ENCODE measurements around the gene HTR3D.
A peak's percentile ranks its signal among the peaks of the same experiment; 100 is the strongest.
"Not testable (repeated sequence)": the region's sequence is repeated elsewhere in the genome, so short reads cannot be mapped to it uniquely, and the experiment has no call there.

The HTR3D gene, protein sequence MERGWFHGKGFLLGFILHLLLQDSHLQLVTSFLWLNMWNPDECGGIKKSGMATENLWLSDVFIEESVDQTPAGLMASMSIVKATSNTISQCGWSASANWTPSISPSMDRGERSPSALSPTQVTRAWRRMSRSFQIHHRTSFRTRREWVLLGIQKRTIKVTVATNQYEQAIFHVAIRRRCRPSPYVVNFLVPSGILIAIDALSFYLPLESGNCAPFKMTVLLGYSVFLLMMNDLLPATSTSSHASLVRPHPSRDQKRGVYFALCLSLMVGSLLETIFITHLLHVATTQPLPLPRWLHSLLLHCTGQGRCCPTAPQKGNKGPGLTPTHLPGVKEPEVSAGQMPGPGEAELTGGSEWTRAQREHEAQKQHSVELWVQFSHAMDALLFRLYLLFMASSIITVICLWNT

DNA sequence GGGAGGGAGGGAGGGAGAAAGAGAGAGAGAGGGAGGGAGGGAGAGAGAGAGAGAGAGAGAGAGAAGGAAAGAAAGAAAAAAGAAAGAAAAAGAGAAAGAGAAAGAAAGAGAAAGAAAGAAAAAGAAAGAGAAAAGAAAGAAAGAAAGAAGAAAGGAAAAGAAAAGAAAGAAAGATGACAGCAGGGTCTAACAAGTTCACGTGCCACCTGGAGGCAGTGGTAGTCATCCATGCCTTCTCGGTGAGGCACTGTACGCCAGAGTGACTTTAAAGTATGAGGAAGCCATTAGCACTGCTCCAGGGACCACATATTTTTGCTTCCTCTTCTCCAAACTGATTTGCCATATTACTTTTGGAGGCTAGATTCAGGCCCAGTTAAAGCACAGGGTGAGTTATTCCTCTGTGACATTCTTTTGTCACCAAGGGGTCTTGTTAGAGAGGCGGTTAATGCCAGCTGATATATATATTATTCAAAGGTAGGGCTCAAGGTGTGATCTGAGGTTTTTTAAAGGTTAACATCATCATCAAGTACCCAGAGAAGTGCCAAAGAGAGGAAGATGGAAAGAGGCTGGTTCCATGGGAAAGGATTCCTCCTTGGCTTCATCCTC lies at the start of gene HTR3D:
Gene HTR3D, plus strand, starts transcription at position 556 of the 606 bp plus-strand sequence. Its CDS starts 0 bp downstream, at position 556.
- DNase-seq: peak; percentile 50

DNA sequence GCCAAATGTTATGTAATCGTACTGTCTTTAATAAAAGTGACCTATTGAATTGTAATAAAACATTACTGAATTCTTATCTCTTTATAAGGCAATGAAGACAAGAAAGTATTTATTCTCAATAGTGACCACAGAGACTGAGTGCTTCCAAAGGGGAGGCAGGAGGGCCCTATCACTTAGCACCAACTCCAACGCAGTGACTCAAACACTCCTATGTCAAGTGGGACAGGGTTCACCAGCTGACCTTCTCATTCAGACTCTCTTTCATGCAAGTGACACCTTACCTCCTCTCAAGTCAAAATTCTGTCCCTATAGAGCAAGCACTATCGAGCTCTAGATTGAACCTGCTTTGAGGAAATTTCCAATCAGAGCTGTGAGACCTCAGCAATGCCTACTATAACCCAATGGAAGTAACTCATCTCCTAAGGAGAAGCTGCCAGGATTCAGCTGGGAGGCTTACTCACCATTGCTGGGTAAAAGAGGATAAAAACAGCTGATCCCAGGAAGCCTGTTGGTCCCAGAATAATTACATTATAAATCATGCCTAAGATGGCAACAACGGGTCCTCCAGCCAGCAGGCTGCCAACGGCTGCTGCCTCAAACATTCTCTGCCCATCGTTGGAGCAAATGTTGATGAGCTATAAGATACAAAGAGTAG lies 49.4 kb upstream of the HTR3D start:
- DNase-seq: peak; percentile 33

GRCh38 chr3:183984127-183984740 lies 47.3 kb upstream of the HTR3D start:
- no peak for DNase-seq

DNA sequence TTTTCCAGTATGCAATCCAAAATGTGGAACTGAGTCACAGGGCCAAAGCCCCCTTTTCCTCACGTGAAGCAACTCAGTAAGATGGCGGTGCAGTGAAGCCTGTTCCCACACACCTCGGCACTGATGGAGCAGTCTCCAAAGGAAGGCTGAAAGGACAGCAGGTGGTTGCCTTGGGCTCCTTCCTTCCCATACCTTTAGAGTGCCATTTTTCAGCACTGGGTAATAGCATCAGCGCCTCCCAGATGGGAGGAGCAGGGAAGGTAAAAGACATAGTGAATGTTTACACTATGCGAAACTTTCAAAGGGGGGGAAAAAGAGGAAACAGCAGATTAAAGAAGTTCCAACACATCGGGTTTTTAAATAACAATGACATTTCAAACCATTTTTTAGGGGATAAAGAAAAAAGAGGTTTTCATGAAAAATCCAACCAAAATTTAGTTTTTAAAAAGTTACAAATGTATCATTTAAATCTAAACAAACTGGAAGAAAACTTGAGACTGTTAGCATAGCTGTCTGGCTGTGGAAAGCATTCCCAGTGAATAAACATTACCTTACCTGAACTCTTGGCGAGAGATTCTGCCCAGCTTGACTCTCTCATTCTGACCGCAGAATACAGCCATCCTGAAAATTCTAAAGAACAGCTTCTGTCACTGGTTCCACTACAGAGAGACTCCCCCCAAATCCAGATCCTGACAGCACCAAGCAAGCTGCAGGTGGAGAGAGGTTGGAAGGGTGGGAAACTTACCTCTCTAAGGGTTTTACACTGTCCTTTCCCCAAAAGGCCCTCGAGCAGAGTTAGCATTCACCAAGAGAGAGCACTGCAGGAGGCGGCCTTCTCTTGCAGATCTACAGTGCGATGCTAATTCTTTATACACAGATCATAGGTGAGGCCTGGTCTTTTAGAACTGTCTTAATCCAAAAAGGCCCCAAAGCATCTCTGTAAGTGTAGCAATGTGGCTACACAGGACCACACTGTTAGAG lies 46.5 kb upstream of the HTR3D start:
- DNase-seq: no peak

- no peak for DNase-seq
Observed at GRCh38 chr3:183987000-183987600, 44.4 kb upstream of the HTR3D start.

DNA sequence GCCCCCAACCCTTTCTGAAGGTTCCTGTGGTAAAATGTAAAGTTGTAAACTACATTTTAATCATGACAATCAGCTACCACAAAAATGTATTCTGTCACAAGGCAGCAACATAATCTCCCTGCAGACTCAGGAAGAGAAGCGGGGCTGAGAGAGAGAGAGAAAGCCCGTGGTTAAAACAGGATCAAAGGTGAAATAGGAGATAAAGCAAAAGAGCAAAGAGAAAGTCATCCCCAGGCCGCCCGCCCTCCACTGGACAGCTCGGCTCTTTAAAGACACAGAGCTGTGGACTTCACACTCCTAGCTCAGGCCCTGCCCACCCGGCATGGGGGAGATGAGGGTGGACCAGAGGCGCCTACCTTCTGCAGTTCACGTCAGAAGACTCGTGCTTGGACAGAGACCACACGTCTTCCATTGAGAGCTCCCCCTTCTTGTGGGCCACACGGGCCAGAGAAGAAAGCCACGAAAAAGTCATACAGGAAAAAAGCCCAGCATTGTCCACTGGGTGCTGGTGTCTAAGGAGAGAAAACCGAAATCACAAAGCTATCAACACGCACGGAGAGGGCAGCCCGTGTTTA lies 43.2 kb upstream of the HTR3D start:
- DNase-seq: no peak

DNA sequence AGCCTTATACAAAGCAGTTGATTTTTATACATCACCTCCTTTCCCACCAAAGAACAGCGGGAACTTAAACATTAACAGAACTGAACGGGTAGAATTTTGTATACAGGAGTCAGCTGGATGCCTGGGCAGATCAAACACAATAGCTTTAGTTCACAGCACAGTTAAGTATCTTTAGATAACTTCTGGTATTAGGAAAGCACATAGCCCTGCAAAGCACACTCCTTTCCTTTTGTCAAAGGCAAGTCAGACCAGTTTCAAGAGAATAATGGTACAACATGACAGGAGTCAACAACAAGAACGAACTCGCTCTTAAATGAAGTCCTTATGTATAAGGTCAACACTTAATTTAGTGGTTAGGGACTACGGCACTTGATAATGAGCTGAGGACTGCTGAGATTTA lies 40.1 kb upstream of the HTR3D start:
- DNase-seq: peak; percentile 45

DNA sequence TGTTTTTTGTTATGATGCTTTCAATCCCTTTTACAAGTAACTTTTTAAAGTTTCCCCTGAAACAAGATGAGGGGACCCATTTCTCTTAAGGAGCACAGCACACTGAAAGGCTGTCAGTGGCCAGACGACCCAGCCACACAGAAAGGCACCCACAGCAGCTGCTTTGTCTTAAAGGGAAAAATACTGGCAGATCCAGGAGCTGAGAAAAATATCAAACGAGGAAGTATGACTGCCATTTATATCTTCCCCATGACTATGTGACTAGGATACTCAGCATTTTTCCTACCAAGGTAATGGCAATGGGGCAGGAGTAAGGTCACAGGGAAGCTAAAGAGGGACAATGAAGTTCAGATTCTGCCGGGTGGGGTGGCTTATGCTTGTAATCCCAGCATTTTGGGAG lies 29.8 kb upstream of the HTR3D start:
- DNase-seq: no peak

GRCh38 chr3:184002469-184002868 lies 29.1 kb upstream of the HTR3D start:
- DNase-seq: no peak

GRCh38 chr3:184003187-184003967 lies 28.2 kb upstream of the HTR3D start:
- DNase-seq: no peak

- no peak for DNase-seq
Observed at GRCh38 chr3:184004476-184004875, 27.1 kb upstream of the HTR3D start.

- DNase-seq: peak; percentile 97
Observed at GRCh38 chr3:184005941-184006507, 25.5 kb upstream of the HTR3D start.

- DNase-seq: not testable (repeated sequence)
Observed at GRCh38 chr3:184007143-184007813, 24.3 kb upstream of the HTR3D start.

- DNase-seq: no peak
Observed at GRCh38 chr3:184008161-184008560, 23.4 kb upstream of the HTR3D start.

DNA sequence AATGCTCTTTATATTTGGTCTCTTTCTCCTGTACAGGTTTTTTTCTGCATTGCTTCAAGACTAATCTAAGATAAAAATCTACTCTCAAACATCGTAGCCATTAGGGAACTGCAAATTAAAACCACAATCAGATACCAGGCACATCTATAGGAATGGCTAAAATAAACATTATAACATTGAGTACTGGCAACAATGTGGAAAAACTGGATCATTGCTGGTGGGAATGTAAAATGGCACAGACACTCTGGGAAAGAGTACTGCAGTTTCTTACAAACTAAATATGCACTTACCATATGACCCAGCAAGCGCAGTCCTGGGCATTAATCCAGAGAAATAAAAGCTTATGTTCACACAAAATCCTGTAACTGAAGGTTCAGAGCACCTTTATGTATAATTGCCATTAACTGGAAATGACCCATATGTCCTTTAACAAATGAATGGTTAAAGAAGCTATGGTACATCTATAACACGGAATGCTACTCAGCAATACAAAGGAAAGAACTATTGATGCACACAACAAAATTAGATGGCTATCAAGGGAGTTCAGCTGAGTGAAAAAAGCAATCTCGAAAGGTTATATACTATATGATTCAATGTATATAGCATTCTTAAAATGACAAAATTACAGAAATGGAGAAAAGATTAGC lies 20.2 kb upstream of the HTR3D start:
- no peak for DNase-seq

DNA sequence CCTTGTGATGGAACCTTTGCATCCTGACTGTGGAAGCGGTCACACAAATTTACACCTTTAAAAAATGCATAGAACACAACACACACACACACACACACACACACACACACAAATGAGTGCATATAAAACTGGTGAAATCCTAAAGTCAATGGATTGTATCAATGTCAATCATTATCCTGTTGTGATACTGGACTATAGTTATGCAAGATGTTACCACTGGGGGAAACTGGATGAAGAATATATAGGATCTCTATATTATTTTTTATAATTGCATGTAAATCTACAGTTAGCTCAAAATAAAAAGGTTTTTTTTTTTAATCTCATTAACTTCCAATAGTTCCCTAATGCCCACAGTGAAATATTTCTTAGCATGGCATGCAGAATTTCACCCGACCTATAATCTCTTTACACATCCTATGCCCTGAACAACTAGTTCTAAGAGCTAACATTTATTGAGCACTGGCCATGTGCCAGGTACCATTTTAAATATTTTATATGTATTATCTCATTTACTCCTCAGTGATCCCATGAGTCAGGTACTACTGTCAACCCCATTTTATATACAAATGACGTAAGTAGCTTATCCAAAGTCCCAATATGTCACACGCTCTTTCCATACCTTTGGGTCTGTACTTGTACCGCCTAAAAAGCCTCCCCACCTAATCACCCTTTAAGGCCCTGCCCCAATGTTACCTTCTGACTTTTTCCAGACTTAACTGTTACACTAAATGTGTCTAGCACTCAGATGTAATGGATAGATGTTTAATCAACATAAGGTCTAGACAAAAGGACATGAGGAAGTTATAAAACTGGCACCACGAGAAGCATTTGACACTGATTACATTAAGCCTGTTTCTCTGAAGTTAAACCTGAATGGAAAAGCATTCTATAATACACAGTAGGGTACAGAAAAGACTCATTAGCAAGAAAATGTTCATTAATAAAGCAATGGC lies 19.3 kb upstream of the HTR3D start:
- DNase-seq: no peak

GRCh38 chr3:184015381-184016019 lies 16.0 kb upstream of the HTR3D start:
- DNase-seq: no peak

All from DMS79 (cell line).